Measurements from ENCODE around the gene KIFC1. TPM values are rescaled to one million over a fixed set of nuclear protein-coding genes. Genes with fewer than 3 reads are reported as not detected.

The KIFC1 gene
- total and polyA plus RNA-seq, 2 of the 4 experiments (the other 2 are of a cell fraction), result 33.9 to 40.6 TPM

GRCh38 chr6:33456156-33456555 lies 64.5 kb downstream of the KIFC1 start:
- H3K14ac ChIP-seq (replicated peaks; ENCODE audit: low read depth, low read length), result no peak overlapping the region
- H3K23ac ChIP-seq (ENCODE audit: low read depth, low read length), result no peak overlapping the region
- no peak overlapping the region for H4K91ac ChIP-seq (ENCODE audit: insufficient read depth, low read depth, low read length)
- H3K4ac ChIP-seq (ENCODE audit: low read depth, low read length), result no peak overlapping the region
- no peak overlapping the region for H3K9ac ChIP-seq (ENCODE audit: low read depth, low read length)
- in situ Hi-C loops (cut with MboI; ENCODE audit: low sequenced_read_pairs) (loop anchor here (10.0 kb wide), 1 partner anchor 249 kb away; no protein-coding TSS in a partner anchor), dilution Hi-C loops (cut with HindIII; ENCODE audit: low sequenced_read_pairs, unreplicated experiment) (no loop called here), intact Hi-C loops (cut with micrococcal nuclease) (loop anchor here (10.0 kb wide), 1 partner anchor 219 kb away; no protein-coding TSS in a partner anchor)
- no peak overlapping the region for H4K8ac ChIP-seq (ENCODE audit: low read depth in 2 of 2, low read length in 2 of 2)
- H3K4me1 ChIP-seq (ENCODE audit: control insufficient read depth, insufficient read depth, low read length), result peaks cover 4% of the 10 kb centered on the region
- peak overlapping the region; percentile 17 for H2AFZ ChIP-seq (replicated peaks; ENCODE audit: low read length, poor library complexity)
- CTCF ChIA-PET, result no interaction called here
- ATAC-seq (ENCODE audit: low read depth) (no peak), DNase-seq (no peak)
- 97% methylated on average over 7 of the region's 12 CpGs; no CpG with 5 or more reads in 1 of the 2 experiments for WGBS, 2 experiments (ENCODE audit: extremely low coverage in 2 of 2, insufficient read length in 1 of 2)
- H2AK9ac ChIP-seq (replicated peaks; ENCODE audit: low read depth, low read length, poor library complexity), result peak overlapping the region; percentile 44
- no peak overlapping the region for H3K4me2 ChIP-seq (ENCODE audit: low read depth, low read length)
- no peak overlapping the region for H3K4me3 ChIP-seq (ENCODE audit: insufficient read depth, low read depth, low read length)
- H3K9me1 ChIP-seq (ENCODE audit: insufficient read depth, low read length), result peaks cover 3% of the 10 kb centered on the region; the same call in 1 of the 2 replicates
- no peaks in the 10 kb centered on the region for H3K9me3 ChIP-seq (ENCODE audit: control insufficient read depth, insufficient read depth, low read length)
- no peak overlapping the region for H3K27ac ChIP-seq (ENCODE audit: insufficient read depth, low read length)
- H3K18ac ChIP-seq (ENCODE audit: low read depth, low read length), result no peak overlapping the region
- BruUV-seq (replicated peaks), result no TSS peak
- no peak overlapping the region for H2BK15ac ChIP-seq (ENCODE audit: low read depth, low read length)
- TF ChIP-seq RAD21 (IDR thresholded peaks at IDR 0.05; ENCODE audit: low read length) (no peak), RCOR1 (IDR thresholded peaks at IDR 0.05; ENCODE audit: insufficient replicate concordance, low read length) (no peak), CHD1 (IDR thresholded peaks at IDR 0.05; ENCODE audit: low read depth, low read length) (no peak), NFE2L2 (IDR thresholded peaks at IDR 0.05; ENCODE audit: low read depth, low read length) (no peak), MXI1 (IDR thresholded peaks at IDR 0.05; ENCODE audit: borderline replicate concordance, low read depth, low read length) (no peak), FOS (IDR thresholded peaks at IDR 0.05; ENCODE audit: low read depth, low read length) (no peak), ELK1 (IDR thresholded peaks at IDR 0.05; ENCODE audit: borderline replicate concordance, low read depth, low read length) (no peak), BHLHE40 (IDR thresholded peaks at IDR 0.05; ENCODE audit: low read depth, low read length) (no peak), CEBPB (IDR thresholded peaks at IDR 0.05; ENCODE audit: low read depth, low read length) (no peak), MAZ (IDR thresholded peaks at IDR 0.05; ENCODE audit: borderline replicate concordance, low read depth, low read length) (no peak), POLR2A (IDR thresholded peaks at IDR 0.05; ENCODE audit: low read depth, low read length) (no peak), SMC3 (IDR thresholded peaks at IDR 0.05; ENCODE audit: low read depth, low read length) (no peak), RFX5 (IDR thresholded peaks at IDR 0.05; ENCODE audit: low read depth, low read length) (no peak), MAFK (IDR thresholded peaks at IDR 0.05; ENCODE audit: low read depth, low read length) (no peak), CTCF (conservative IDR thresholded peaks at IDR 0.05; ENCODE audit: low read depth, low read length) (no peak), USF2 (IDR thresholded peaks at IDR 0.05; ENCODE audit: low read depth, low read length) (no peak)
- peaks cover 10% of the 10 kb centered on the region; the same call in 1 of the 2 replicates for H3K36me3 ChIP-seq (ENCODE audit: control insufficient read depth, insufficient read depth, low read length)
- H2BK120ac ChIP-seq (ENCODE audit: low read depth, low read length), result no peak overlapping the region
- no peaks in the 10 kb centered on the region for H4K20me1 ChIP-seq (ENCODE audit: insufficient read depth, low read length)
- H3K27me3 ChIP-seq (ENCODE audit: control insufficient read depth, insufficient read depth, low read length), result no peaks in the 10 kb centered on the region
- no peak overlapping the region for H3K56ac ChIP-seq (ENCODE audit: extremely low read depth, insufficient read depth, low read length)
- peaks cover 26 to 40% of the 10 kb centered on the region in 2 experiments; a peak in 3 of 4 replicates for H3K79me1 ChIP-seq (ENCODE audit: low read depth in 1 of 2, low read length in 2 of 2)
- POLR2A ChIA-PET (ENCODE audit: unreplicated experiment), result no interaction called here
- no peak overlapping the region for H2BK5ac ChIP-seq (ENCODE audit: low read depth, low read length, poor library complexity, severe bottlenecking)
- no peak overlapping the region for H2AK5ac ChIP-seq (ENCODE audit: low read depth, low read length)
- H4K5ac ChIP-seq (ENCODE audit: low read depth, low read length), result no peak overlapping the region
- H2BK20ac ChIP-seq (ENCODE audit: low read depth, low read length), result no peak overlapping the region
